HG03520 (cell line): ENCODE measurements around the gene SLC26A8.
A peak's percentile ranks its signal among the peaks of the same experiment; 100 is the strongest.
"Not testable (repeated sequence)": the region's sequence is repeated elsewhere in the genome, so short reads cannot be mapped to it uniquely, and the experiment has no call there.

Experiments used
- ATAC-seq: cut with Tn5 transposase; IDR thresholded peaks from one replicate; pipeline ENCODE4 v1.9.1; 2021; ENCODE audit warnings: mild to moderate bottlenecking, moderate library complexity; ENCODE audit not compliant: unreplicated experiment

SLC26A8 gene

DNA sequence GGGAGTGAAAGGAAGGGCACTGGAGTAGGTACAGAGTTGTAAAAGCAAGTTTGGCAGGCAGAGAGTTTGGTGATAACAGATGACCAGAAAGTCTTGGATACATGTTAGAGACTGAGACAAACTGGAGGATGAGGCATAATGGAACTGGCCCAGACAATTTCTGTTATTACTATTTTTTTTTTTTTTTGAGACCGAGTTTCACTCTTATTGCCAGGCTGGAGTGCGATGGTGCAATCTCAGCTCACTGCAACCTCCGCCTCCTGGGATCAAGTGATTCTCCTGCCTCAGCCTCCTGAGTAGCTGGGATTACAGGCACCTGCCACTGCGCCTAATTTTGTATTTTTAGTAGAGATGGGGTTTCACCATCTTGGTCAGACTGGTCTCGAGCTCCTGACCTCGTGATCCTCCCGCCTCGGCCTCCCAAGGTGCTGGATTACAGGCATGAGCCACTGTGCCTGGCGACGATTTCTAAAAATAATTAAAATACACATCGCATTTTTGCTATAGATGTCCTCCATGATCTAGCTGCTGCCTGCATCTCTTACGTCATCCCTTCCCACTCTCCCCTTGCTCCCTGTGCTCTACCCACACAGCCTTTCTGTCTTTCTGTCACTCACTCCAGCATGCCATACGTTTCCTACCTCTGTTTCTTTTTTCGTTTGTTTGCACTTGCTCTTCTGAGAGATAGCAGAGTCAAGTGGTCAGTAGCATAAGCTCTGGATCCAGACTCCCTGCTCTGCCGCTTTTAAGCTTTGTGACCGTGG lies 26.7 kb upstream of the SLC26A8 start:
- no peak for ATAC-seq

- ATAC-seq: no peak
Observed at GRCh38 chr6:36050305-36050704, 25.9 kb upstream of the SLC26A8 start.

DNA sequence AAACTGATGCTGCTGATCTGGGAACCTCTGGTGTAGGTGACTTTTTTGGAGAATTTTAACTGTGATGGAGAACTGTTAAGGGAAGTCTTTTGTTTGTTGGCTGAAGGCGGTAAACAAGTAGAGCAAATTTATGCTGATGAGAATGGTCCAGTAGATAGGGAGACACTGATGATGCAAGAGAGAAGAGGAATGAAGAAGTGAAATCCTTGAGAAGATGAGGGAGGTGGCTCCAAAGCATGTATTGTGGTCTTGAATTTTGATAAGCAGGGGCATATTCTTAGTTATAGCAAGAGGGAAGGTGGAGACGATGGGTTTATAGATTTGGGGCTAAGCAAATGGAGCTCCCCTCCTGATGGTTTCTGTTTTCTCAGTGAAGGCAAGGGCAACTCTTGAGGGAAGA lies 25.1 kb upstream of the SLC26A8 start:
- no peak for ATAC-seq

DNA sequence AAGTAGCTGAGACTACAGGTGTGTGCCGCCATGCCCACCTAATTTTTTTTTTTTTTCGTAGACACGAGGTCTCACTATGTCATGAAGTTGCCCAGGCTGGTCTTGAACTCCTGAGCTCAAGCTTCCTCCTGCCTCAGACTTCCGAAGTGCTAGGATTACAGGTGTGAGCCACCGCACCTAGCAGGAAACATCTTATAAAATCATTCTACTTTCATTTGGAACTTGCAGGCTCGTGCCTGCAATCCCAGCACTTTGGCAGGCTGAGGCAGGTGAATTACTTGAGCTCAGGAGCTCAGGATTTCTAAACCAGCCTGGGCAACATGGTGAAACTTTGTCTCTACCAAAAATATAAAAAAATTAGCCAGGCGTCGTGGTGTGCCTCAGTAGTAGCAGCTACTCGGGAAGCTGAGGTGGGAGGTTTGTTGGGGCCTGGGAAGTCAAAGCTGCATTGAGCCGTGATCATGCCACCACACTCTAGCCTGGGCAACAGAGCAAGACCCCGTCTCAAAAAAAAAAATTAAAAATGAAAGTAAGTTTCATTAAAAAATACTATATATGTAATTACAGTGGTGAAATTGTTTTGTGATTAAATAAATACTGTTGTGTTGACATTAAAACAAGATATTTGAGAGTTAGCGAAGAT lies 18.3 kb upstream of the SLC26A8 start:
- ATAC-seq: no peak

- ATAC-seq: no peak
Observed at GRCh38 chr6:36040958-36041357, 16.5 kb upstream of the SLC26A8 start.

DNA sequence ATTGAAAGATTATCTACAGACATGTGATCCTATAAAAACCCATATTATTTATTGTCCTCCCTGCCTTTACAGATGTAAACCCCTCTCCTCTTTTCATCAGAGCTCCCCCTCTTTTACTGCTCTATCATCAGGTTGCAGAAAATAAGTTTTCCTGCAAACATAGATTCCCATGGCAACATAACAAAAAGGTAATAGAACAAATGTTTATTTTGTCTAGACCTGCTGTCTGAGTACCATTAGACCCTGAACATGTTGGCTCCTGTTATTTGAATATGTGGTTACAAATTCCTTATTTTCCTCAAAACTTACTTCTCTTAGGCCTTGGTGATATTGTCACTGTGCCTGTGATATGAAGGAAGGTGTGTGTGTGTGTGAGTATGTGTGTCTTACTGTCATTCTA lies 14.7 kb upstream of the SLC26A8 start:
- no peak for ATAC-seq

DNA sequence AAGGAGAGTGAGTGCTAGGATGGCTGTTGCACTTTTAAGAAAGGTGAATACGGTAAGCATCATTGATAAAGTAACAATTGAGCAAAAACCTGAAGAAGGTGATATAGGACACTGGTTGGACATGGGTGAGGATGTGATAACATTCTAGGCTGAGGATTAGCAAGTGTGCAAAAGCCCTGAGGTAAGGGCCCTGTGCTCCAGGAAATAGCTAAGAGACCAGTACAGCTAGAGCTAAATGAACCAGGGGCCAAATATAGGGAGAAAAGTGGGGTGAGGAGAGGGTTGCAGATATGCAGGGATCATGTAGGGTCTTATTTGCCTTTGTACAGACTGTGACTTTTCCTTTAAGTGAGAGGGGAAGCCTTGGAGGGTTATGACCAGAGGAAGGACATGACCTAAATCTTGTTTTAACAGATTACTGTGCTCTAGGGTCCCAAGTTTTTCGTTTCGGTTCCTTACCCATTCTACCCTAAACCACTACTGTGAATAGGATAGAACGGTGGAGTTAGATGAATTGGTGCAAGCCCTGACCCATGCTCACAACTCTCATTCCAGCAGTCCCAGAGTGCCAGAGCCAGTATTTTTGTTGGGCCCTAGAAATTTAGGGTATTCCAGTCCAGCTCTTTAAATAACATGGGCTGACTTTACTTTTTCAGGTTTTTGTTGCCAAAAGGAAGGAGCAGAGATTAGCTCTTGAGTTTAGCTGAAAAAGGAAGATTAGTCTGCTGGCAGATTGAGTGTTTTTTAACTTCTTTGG lies 13.9 kb upstream of the SLC26A8 start:
- ATAC-seq: no peak

- ATAC-seq: no peak
Observed at GRCh38 chr6:36035225-36035624, 10.8 kb upstream of the SLC26A8 start.

DNA sequence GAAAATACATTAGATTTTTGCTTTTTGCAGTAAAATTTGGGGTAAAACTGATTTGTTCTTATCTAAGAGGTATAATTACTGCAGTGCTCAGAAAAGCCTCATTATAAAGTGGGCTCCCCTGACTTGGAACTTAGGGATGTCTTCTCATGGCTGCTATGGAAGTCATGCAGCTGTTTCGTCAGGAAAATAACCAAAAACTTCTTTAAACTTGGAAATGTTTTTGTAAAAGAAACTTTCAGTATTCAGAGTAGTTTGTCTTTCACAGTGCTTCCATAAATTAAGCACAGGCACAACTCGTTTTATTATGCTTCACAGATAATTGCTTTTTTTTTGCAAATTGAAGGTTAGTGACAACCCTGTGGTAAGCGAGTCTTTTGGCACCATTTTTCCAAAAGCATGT lies 10.0 kb upstream of the SLC26A8 start:
- no peak for ATAC-seq

GRCh38 chr6:36033935-36034334 lies 9.5 kb upstream of the SLC26A8 start:
- no peak for ATAC-seq

- ATAC-seq: not testable (repeated sequence)
Observed at GRCh38 chr6:36033144-36033543, 8.7 kb upstream of the SLC26A8 start.

- ATAC-seq: no peak
Observed at GRCh38 chr6:36032261-36032660, 7.8 kb upstream of the SLC26A8 start.

GRCh38 chr6:36029464-36029863 lies 5.0 kb upstream of the SLC26A8 start:
- ATAC-seq: no peak

GRCh38 chr6:36028877-36029324 lies 4.5 kb upstream of the SLC26A8 start:
- no peak for ATAC-seq

GRCh38 chr6:36028088-36028876 lies 3.8 kb upstream of the SLC26A8 start:
- peak; percentile 9 for ATAC-seq

DNA sequence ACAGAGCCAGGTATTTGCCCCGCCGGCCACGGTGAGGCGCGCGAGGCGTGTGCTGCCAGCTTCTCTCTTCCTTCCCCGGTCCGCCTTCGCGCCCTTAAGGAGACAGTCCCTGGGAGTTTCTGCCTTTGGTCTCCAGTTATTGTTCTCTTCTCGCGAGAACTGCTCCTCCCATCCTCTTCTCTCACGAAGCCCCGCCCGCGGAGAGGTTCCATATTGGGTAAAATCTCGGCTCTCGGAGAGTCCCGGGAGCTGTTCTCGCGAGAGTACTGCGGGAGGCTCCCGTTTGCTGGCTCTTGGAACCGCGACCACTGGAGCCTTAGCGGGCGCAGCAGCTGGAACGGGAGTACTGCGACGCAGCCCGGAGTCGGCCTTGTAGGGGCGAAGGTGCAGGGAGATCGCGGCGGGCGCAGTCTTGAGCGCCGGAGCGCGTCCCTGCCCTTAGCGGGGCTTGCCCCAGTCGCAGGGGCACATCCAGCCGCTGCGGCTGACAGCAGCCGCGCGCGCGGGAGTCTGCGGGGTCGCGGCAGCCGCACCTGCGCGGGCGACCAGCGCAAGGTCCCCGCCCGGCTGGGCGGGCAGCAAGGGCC lies 3.2 kb upstream of the SLC26A8 start, which contains the start of gene MAPK14:
Gene MAPK14 (plus strand): TSS at position 308 of the 587 bp plus-strand sequence. CDS start 350 bp downstream, outside the sequence.
- peak; percentile 81 for ATAC-seq

DNA sequence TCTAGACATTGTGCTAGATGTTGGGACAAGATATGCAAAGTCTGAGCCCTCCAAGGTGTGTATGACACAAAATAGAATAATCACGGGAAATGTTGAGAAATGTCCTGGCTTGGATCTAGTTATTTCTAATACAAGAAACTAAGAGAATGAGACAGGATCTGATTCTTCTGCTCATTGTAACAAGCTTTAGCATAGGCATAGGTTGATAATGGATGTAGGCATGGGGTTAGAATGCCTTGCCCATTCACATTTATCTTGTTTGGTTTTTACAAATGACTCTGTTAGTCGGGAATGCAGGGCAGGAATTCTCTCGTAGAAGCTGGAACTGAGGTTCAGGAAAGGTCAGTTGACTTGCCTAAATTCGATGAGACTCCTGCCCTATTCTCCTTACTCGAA lies 1.5 kb upstream of the SLC26A8 start:
- ATAC-seq: no peak

DNA sequence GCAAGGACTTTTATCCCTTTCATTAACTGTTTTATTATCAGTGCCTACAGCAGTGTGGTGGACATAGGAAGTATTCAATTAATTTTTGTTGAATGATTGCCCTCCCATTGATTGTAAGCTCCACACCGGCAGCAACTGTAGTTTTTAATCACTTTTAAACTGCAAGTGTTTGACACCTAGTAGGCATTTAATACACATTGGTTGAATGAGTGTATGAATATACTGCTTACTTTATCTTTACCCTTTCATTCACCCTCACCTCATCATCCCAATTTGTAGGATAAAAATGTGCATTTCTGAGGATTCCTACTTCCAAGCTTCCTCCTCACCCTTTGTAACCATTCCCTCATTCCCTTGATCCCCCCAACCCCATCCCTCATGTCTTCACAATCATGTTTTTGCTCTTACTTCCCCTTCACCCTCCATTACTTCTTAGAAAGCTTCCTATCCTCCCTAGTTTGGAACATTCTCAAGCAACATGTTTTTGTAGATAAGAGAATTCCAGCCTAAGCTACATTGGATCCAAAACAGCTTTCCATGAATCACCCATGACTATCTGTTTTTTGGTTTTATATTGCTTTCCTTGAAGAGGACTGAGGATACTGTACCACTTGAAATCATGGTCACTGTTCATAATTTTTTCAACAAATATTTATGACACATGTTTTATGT lies 955 bp upstream of the SLC26A8 start:
- ATAC-seq: no peak

- ATAC-seq: no peak
Observed at GRCh38 chr6:36020154-36020553, 4.3 kb downstream of the SLC26A8 start.

GRCh38 chr6:36019167-36019566 lies 5.3 kb downstream of the SLC26A8 start:
- no peak for ATAC-seq
